Fibroblast of lung (primary cell): ENCODE measurements around the gene RPL29.
"Not testable (repeated sequence)": the region's sequence is repeated elsewhere in the genome, so short reads cannot be mapped to it uniquely, and the experiment has no call there.

ENCODE experiments used
- CTCF ChIP-seq, 2 donors: IDR thresholded peaks in 1 of 2; conservative IDR thresholded peaks in 1 of 2; 1 replicate in 1 of 2; 2 replicates in 1 of 2; pipeline ENCODE4 v1.5.1; 2011 to 2012; ENCODE audit warnings: low read length in 2 of 2, control low read depth in 1 of 2, inconsistent platforms in 1 of 2, low read depth in 1 of 2, mild to moderate bottlenecking in 1 of 2
- EZH2 ChIP-seq: IDR thresholded peaks from 2 replicates; pipeline ENCODE4 v1.5.1; 2012; ENCODE audit warnings: low read length, control low read depth, mild to moderate bottlenecking; ENCODE audit errors: missing control alignments

- TF ChIP-seq CTCF (conservative IDR thresholded peaks at IDR 0.05 in 1 of 2, IDR thresholded peaks at IDR 0.05 in 1 of 2; ENCODE audit: low read depth in 1 of 2, low read length in 2 of 2); EZH2: not testable (repeated sequence)
These were observed 5.2 kb downstream of the RPL29 start for GRCh38 chr3:51990501-51990971.
